DOHH2 (cell line): ENCODE results near the gene GATB.

Experiments used
- H3F3A ChIP-seq: fragments of 200-600 bp; sonication (generic), shearing (Covaris generic); 2 replicates; pipeline ENCODE4 v1.6.0; 2016; ENCODE audit warnings: antibody characterized with exemption, mild to moderate bottlenecking; ENCODE audit not compliant: control insufficient read depth, insufficient read depth
- H3K27ac ChIP-seq: fragments of 200-600 bp; sonication (generic); 2 replicates; pipeline ENCODE4 v1.5.1; 2014; ENCODE audit warnings: low read depth, mild to moderate bottlenecking, low read length, moderate library complexity
- H3K27me3 ChIP-seq: fragments of 200-600 bp; sonication (generic); 2 replicates; pipeline ENCODE4 v1.6.1; 2014; ENCODE audit warnings: mild to moderate bottlenecking, low read length, mixed read lengths; ENCODE audit not compliant: control insufficient read depth
- H3K36me3 ChIP-seq: fragments of 200-600 bp; sonication (generic); 2 replicates; pipeline ENCODE4 v1.6.1; 2014; ENCODE audit warnings: mild to moderate bottlenecking, low read length, moderate library complexity, mixed read lengths; ENCODE audit not compliant: control insufficient read depth
- H3K4me1 ChIP-seq: fragments of 200-600 bp; sonication (generic); 2 replicates; pipeline ENCODE4 v1.6.1; 2014; ENCODE audit warnings: mild to moderate bottlenecking, low read length, mixed read lengths; ENCODE audit not compliant: control insufficient read depth
- H3K4me2 ChIP-seq: fragments of 200-600 bp; sonication (generic); 2 replicates; pipeline ENCODE4 v1.6.0; 2014; ENCODE audit warnings: mild to moderate bottlenecking, low read length, moderate library complexity
- H3K4me3 ChIP-seq: fragments of 200-600 bp; sonication (generic); 2 replicates; pipeline ENCODE4 v1.5.1; 2014; ENCODE audit warnings: mild to moderate bottlenecking, low read length, mixed read lengths
- H3K79me2 ChIP-seq: fragments of 200-600 bp; sonication (generic); 2 replicates; pipeline ENCODE4 v1.6.1; 2014; ENCODE audit warnings: mild to moderate bottlenecking, low read length, mixed read lengths; ENCODE audit not compliant: control insufficient read depth
- H3K9me2 ChIP-seq: fragments of 200-600 bp; sonication (generic); replicated peaks from 2 replicates; pipeline ENCODE4 v1.6.1; 2014; ENCODE audit warnings: mild to moderate bottlenecking, low read length, mixed read lengths; ENCODE audit not compliant: control insufficient read depth
- H3K9me3 ChIP-seq: fragments of 200-600 bp; sonication (generic); 2 replicates; pipeline ENCODE4 v1.6.1; 2014; ENCODE audit warnings: antibody characterized with exemption, low read length, mixed read lengths; ENCODE audit not compliant: control insufficient read depth, insufficient read depth
- H4K20me1 ChIP-seq: fragments of 200-600 bp; sonication (generic); 2 replicates; pipeline ENCODE4 v1.6.0; 2014; ENCODE audit warnings: low read depth, mild to moderate bottlenecking, antibody characterized with exemption, low read length, moderate library complexity; ENCODE audit not compliant: control insufficient read depth, insufficient read depth
- CTCF ChIP-seq: fragments of 200-600 bp; sonication (generic); IDR thresholded peaks from one replicate; pipeline ENCODE4 v1.5.1; 2014; ENCODE audit warnings: antibody characterized with exemption, mild to moderate bottlenecking, low read depth, low read length; ENCODE audit not compliant: poor library complexity, severe bottlenecking
- EZH2phosphoT487 ChIP-seq: fragments of 200-600 bp; sonication (generic); IDR thresholded peaks from 2 replicates; pipeline ENCODE4 v1.6.1; 2017; ENCODE audit warnings: borderline replicate concordance, mild to moderate bottlenecking, antibody characterized with exemption, low read length, moderate library complexity, mixed read lengths

GATB gene

DNA sequence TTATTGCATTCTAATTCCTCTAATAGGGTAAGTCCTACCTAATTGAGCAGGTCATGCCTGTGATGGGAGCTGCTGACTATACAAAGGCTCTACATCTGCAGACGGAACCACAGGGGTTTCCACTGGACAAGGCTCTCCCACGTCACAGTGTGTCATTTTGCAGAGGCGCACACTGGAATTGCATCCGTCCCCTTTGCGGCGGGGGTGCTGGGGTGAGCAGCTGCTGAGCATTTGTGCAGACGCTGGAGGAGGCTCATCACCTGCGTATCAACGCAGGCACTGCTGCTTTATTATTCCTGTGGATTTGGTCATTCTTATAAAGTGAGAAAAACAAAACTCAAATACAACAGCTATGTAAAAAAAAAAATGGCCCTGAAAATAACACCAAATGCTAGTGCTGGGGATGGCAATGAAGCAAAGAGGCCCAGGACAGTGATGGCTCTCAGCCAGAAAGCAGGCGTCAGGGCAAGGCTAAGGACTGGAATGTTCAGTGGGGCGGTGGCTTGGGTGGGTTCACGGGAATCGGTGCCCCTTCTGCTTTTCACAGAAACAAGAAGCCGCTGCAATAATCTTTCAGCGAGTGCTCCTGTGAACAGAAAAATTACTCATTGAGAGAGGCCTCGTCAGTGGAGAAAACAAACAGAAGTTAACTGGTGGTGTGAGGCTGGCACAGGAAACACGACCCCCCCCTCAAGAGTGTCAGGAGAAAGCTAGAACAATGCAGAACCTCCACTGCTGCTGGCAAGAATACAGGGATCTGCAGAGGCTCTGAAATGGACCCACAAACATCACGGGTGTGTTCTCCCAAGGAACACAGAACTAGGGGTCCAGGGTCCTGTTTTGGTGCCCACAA lies 67.8 kb downstream of the GATB start:
- Histone ChIP-seq H3K4me2 (no peak overlapping the region), H3K27ac (no peak overlapping the region), H3K4me3 (no peak overlapping the region), H3K79me2 (no peaks in the 10 kb centered on the region), H4K20me1 (no peaks in the 10 kb centered on the region), H3K9me2 (no peaks in the 10 kb centered on the region), H3K4me1 (no peaks in the 10 kb centered on the region), H3K9me3 (no peaks in the 10 kb centered on the region), H3F3A (no peaks in the 10 kb centered on the region), H3K36me3 (no peaks in the 10 kb centered on the region), H3K27me3 (no peaks in the 10 kb centered on the region)
- no peak for TF ChIP-seq EZH2phosphoT487
- TF ChIP-seq CTCF, result no peak

GRCh38 chr4:151692443-151692782 lies 68.4 kb downstream of the GATB start:
- Histone ChIP-seq H3K27me3 (no peaks in the 10 kb centered on the region), H3K9me2 (no peaks in the 10 kb centered on the region), H3K4me2 (no peak overlapping the region), H3K79me2 (no peaks in the 10 kb centered on the region), H3K36me3 (no peaks in the 10 kb centered on the region), H3K9me3 (no peaks in the 10 kb centered on the region), H3K4me1 (no peaks in the 10 kb centered on the region), H3F3A (no peaks in the 10 kb centered on the region), H3K4me3 (no peak overlapping the region), H4K20me1 (no peaks in the 10 kb centered on the region), H3K27ac (no peak overlapping the region)
- TF ChIP-seq CTCF (no peak), EZH2phosphoT487 (no peak)

GRCh38 chr4:151691639-151692442 lies 69.0 kb downstream of the GATB start:
- H3K27me3 ChIP-seq, result no peaks in the 10 kb centered on the region
- TF ChIP-seq CTCF, result no peak
- no peak for TF ChIP-seq EZH2phosphoT487
- no peaks in the 10 kb centered on the region for H3K9me3 ChIP-seq
- no peaks in the 10 kb centered on the region for H3F3A ChIP-seq
- no peaks in the 10 kb centered on the region for H3K79me2 ChIP-seq
- no peaks in the 10 kb centered on the region for H4K20me1 ChIP-seq
- no peak overlapping the region for H3K4me2 ChIP-seq
- no peaks in the 10 kb centered on the region for H3K36me3 ChIP-seq
- no peak overlapping the region for H3K27ac ChIP-seq
- H3K9me2 ChIP-seq, result no peaks in the 10 kb centered on the region
- no peaks in the 10 kb centered on the region for H3K4me1 ChIP-seq
- no peak overlapping the region for H3K4me3 ChIP-seq
